WTC11 (cell line): ENCODE measurements around the gene STX12. TPM values are rescaled to one million over a fixed set of nuclear protein-coding genes. Genes with fewer than 3 reads are reported as not detected.
"Not testable (repeated sequence)": the region's sequence is repeated elsewhere in the genome, so short reads cannot be mapped to it uniquely, and the experiment has no call there.

ENCODE experiments used
- ATAC-seq: fragments of 200-7000 bp; cut with Tn5 transposase; 2 replicates; pipeline ENCODE4 v1.10.0; 2021; ENCODE audit warnings: mild to moderate bottlenecking, moderate library complexity
- CTCF ChIA-PET: fragments of 300-600 bp; sonication (Branson Sonifier 250); formaldehyde crosslinking; loops from one replicate; lab custom pipeline; 2021; ENCODE audit warnings: antibody characterized with exemption; lab: Charles Lee
- POLR2A ChIA-PET: fragments of 350-600 bp; sonication (Branson Sonifier 250); formaldehyde crosslinking; loops from one replicate; lab custom pipeline; 2021; ENCODE audit warnings: antibody characterized with exemption; lab: Charles Lee
- DNase-seq: peaks from one replicate; pipeline ENCODE4 v3.0.0; 2021; ENCODE audit warnings: low spot score
- H3K27ac Mint-ChIP-seq: 2 replicates; pipeline ENCODE4 v1.8.0; 2021; ENCODE audit warnings: mixed read lengths
- H3K27me3 Mint-ChIP-seq: 2 replicates; pipeline ENCODE4 v1.8.0; 2021; ENCODE audit warnings: low read depth, mild to moderate bottlenecking, moderate library complexity, mixed read lengths
- H3K36me3 Mint-ChIP-seq: 2 replicates; pipeline ENCODE4 v1.8.0; 2021; ENCODE audit warnings: mixed read lengths
- H3K4me1 Mint-ChIP-seq: 2 replicates; pipeline ENCODE4 v1.8.0; 2022; ENCODE audit warnings: mixed read lengths
- H3K4me3 Mint-ChIP-seq: 2 replicates; pipeline ENCODE4 v1.8.0; 2021; ENCODE audit warnings: mild to moderate bottlenecking, moderate library complexity, mixed read lengths
- H3K9me3 Mint-ChIP-seq: 2 replicates; pipeline ENCODE4 v1.8.0; 2021; ENCODE audit warnings: mixed read lengths
- AFF4 ChIP-seq: sonication (generic); formaldehyde crosslinking; IDR thresholded peaks from 2 replicates; pipeline ENCODE4 v1.8.1; 2023; ENCODE audit warnings: mild to moderate bottlenecking, missing genetic modification reagents, borderline replicate concordance
- CBFB ChIP-seq: sonication (generic); formaldehyde crosslinking; IDR thresholded peaks from 2 replicates; pipeline ENCODE4 v1.8.1; 2022; ENCODE audit warnings: mild to moderate bottlenecking, low read depth, missing genetic modification reagents
- CREB1 ChIP-seq: sonication (generic); formaldehyde crosslinking; IDR thresholded peaks from 2 replicates; pipeline ENCODE4 v1.8.0; 2023; ENCODE audit warnings: mild to moderate bottlenecking, missing genetic modification reagents
- ELF4 ChIP-seq: sonication (generic); formaldehyde crosslinking; IDR thresholded peaks from 2 replicates; pipeline ENCODE4 v1.8.1; 2022; ENCODE audit warnings: low read depth, mild to moderate bottlenecking, moderate library complexity, missing genetic modification reagents
- ERG ChIP-seq: fragments of 250-450 bp; sonication (Bioruptor Pico); IDR thresholded peaks from 2 replicates; pipeline ENCODE4 v1.8.0; 2021; ENCODE audit warnings: mild to moderate bottlenecking
- GTF2I ChIP-seq: fragments of 250-450 bp; sonication (Bioruptor Pico); conservative IDR thresholded peaks from 2 replicates; pipeline ENCODE4 v1.4.0; 2021; ENCODE audit warnings: mild to moderate bottlenecking
- JAZF1 ChIP-seq: fragments of 250-450 bp; sonication (Bioruptor Pico); IDR thresholded peaks from 2 replicates; pipeline ENCODE4 v1.9.0; 2021; ENCODE audit warnings: moderate library complexity, mild to moderate bottlenecking, inconsistent platforms
- NFE2L1 ChIP-seq: sonication (generic); formaldehyde crosslinking; IDR thresholded peaks from 2 replicates; pipeline ENCODE4 v1.8.1; 2023; ENCODE audit warnings: missing genetic modification reagents
- SMAD4 ChIP-seq: sonication (generic); formaldehyde crosslinking; IDR thresholded peaks from 2 replicates; pipeline ENCODE4 v1.8.0; 2022; ENCODE audit warnings: mild to moderate bottlenecking, missing genetic modification reagents
- SOX15 ChIP-seq: fragments of 250-450 bp; sonication (Bioruptor Pico); IDR thresholded peaks from 2 replicates; pipeline ENCODE4 v1.9.0; 2021; ENCODE audit warnings: mild to moderate bottlenecking
- TEAD1 ChIP-seq: sonication (generic); formaldehyde crosslinking; IDR thresholded peaks from 2 replicates; pipeline ENCODE4 v1.8.0; 2022; ENCODE audit warnings: mild to moderate bottlenecking, missing genetic modification reagents
- USF2 ChIP-seq: sonication (generic); formaldehyde crosslinking; IDR thresholded peaks from 2 replicates; pipeline ENCODE4 v1.8.1; 2023; ENCODE audit warnings: mild to moderate bottlenecking, missing genetic modification reagents, moderate library complexity
- ZNF121 ChIP-seq: sonication (generic); formaldehyde crosslinking; IDR thresholded peaks from 2 replicates; pipeline ENCODE4 v1.8.0; 2023; ENCODE audit warnings: missing genetic modification reagents
- ZNF138 ChIP-seq: sonication (generic); formaldehyde crosslinking; conservative IDR thresholded peaks from 2 replicates; pipeline ENCODE4 v1.8.1; 2022; ENCODE audit warnings: mild to moderate bottlenecking, moderate library complexity, missing genetic modification reagents
- ZNF219 ChIP-seq: sonication (generic); formaldehyde crosslinking; IDR thresholded peaks from 2 replicates; pipeline ENCODE4 v1.8.0; 2023; ENCODE audit warnings: missing genetic modification reagents, mild to moderate bottlenecking, borderline replicate concordance
- ZSCAN18 ChIP-seq: fragments of 250-450 bp; sonication (Bioruptor Pico); IDR thresholded peaks from 2 replicates; pipeline ENCODE4 v2.1.2; 2022; ENCODE audit warnings: mild to moderate bottlenecking, moderate library complexity
- total RNA-seq: library from RNA; stranded (reverse); gene quantifications from 3 replicates; pipeline ENCODE4 v1.2.3, GENCODE V29; 2021
- TF ChIP-seq, protein P1 (sequence below): sonication (generic); formaldehyde crosslinking; IDR thresholded peaks from 2 replicates; pipeline ENCODE4 v1.8.1; 2023; ENCODE audit warnings: mild to moderate bottlenecking, moderate library complexity, missing genetic modification reagents

The STX12 gene
- total RNA-seq, 1 experiment from 2014 or later, result 10.3 TPM

DNA sequence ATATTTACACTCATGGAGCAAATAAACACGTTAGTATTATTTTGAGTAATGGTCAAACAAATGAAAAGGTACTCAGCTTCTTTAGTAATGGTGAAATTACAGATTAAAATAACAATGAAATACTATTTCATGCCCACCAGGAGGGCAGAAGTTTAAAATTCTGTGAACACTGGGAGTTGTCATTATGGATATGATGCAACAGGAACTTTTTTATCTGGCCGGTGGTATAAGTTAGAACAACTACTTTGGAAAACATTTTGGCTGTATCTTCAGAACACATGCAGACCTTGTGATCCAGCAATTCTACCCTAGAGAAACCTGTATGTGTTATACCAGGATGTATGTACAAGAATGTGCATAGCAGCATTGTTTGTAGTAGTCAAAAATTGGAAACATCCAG, 34.4 kb downstream of the STX12 start:
- Mint-ChIP-seq H3K4me3 (no peak overlapping the region), H3K27me3 (no peaks in the 10 kb centered on the region), H3K4me1 (peaks cover 14% of the 10 kb centered on the region), H3K9me3 (no peaks in the 10 kb centered on the region)
- no peak for DNase-seq
- POLR2A ChIA-PET, result no interaction called here
- TF ChIP-seq JAZF1 (no peak), AFF4 (CRISPR knock-in tag) (no peak), GTF2I (CRISPR knock-in tag) (no peak), NFE2L1 (CRISPR knock-in tag) (no peak), SMAD4 (CRISPR knock-in tag) (no peak), TEAD1 (CRISPR knock-in tag) (no peak), CBFB (CRISPR knock-in tag) (no peak), ZNF219 (CRISPR knock-in tag) (no peak), ZNF121 (no peak), ZSCAN18 (no peak), ERG (no peak), SOX15 (no peak), CREB1 (no peak), ZNF138 (CRISPR knock-in tag) (no peak), ELF4 (CRISPR knock-in tag) (no peak), USF2 (CRISPR knock-in tag) (no peak)
- TF ChIP-seq, protein P1, sequence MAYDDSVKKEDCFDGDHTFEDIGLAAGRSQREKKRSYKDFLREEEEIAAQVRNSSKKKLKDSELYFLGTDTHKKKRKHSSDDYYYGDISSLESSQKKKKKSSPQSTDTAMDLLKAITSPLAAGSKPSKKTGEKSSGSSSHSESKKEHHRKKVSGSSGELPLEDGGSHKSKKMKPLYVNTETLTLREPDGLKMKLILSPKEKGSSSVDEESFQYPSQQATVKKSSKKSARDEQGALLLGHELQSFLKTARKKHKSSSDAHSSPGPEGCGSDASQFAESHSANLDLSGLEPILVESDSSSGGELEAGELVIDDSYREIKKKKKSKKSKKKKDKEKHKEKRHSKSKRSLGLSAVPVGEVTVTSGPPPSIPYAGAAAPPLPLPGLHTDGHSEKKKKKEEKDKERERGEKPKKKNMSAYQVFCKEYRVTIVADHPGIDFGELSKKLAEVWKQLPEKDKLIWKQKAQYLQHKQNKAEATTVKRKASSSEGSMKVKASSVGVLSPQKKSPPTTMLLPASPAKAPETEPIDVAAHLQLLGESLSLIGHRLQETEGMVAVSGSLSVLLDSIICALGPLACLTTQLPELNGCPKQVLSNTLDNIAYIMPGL (CRISPR knock-in tag), result no peak
- TF ChIP-seq, all 79 proteins: peak for 0
- Mint-ChIP-seq H3K27ac (peak overlapping the region; percentile 45; the same call in 1 of the 2 replicates), H3K36me3 (0 out of 2 replicates have a peak, but pooled peaks cover 2% of the 10 kb centered on the region)
- ATAC-seq, result no peak
- CTCF ChIA-PET, result no interaction called here

GRCh38 chr1:27808131-27808530, 35.1 kb downstream of the STX12 start:
- H3K9me3 Mint-ChIP-seq, CTCF ChIA-PET, DNase-seq, POLR2A ChIA-PET, H3K27me3 Mint-ChIP-seq, H3K27ac Mint-ChIP-seq, ATAC-seq, H3K4me3 Mint-ChIP-seq, H3K36me3 Mint-ChIP-seq: not testable (repeated sequence)
- H3K4me1 Mint-ChIP-seq, result peaks cover 14% of the 10 kb centered on the region
